Measurements from ENCODE around the gene FOXK1.

GRCh38 chr7:4725850-4726450 lies 43.9 kb downstream of the FOXK1 start:
- TF ChIP-seq, protein P1, sequence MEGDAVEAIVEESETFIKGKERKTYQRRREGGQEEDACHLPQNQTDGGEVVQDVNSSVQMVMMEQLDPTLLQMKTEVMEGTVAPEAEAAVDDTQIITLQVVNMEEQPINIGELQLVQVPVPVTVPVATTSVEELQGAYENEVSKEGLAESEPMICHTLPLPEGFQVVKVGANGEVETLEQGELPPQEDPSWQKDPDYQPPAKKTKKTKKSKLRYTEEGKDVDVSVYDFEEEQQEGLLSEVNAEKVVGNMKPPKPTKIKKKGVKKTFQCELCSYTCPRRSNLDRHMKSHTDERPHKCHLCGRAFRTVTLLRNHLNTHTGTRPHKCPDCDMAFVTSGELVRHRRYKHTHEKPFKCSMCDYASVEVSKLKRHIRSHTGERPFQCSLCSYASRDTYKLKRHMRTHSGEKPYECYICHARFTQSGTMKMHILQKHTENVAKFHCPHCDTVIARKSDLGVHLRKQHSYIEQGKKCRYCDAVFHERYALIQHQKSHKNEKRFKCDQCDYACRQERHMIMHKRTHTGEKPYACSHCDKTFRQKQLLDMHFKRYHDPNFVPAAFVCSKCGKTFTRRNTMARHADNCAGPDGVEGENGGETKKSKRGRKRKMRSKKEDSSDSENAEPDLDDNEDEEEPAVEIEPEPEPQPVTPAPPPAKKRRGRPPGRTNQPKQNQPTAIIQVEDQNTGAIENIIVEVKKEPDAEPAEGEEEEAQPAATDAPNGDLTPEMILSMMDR (conservative IDR thresholded peaks at IDR 0.05 in 1 of 2, IDR thresholded peaks at IDR 0.05 in 1 of 2; ENCODE audit: low read depth in 1 of 2, low read length in 2 of 2) = no peak
- TF ChIP-seq EZH2 (IDR thresholded peaks at IDR 0.05; ENCODE audit: low read length, missing control alignments) = no peak

Data from fibroblast of lung (primary cell).